Stimulated activated effector memory CD8-positive, alpha-beta T cell treated with anti-CD3 and anti-CD28 coated beads, Interleukin-12 subunit alpha, Interleukin-12 subunit beta, amount 100 ng/mL, for 72 hours (primary cell): Measurements from ENCODE around the gene EPN1.

ENCODE experiments used
- ATAC-seq: fragments of 150-1000 bp; cut with Tn5 transposase; 2 replicates; pipeline ENCODE4 v1.10.0; 2021
- DNase-seq, 2 donors: peaks; one replicate each; pipeline ENCODE4 v3.0.0; 2021 to 2022; ENCODE audit warnings: low spot score in 2 of 2
- H3K27ac Mint-ChIP-seq: one replicate; pipeline ENCODE4 v1.8.0; 2022; ENCODE audit warnings: mild to moderate bottlenecking, mixed read lengths
- H3K36me3 Mint-ChIP-seq: one replicate; pipeline ENCODE4 v1.8.0; 2022; ENCODE audit warnings: mild to moderate bottlenecking, mixed read lengths
- H3K4me1 Mint-ChIP-seq: one replicate; pipeline ENCODE4 v1.8.0; 2022; ENCODE audit warnings: mixed read lengths
- H3K4me3 Mint-ChIP-seq: one replicate; pipeline ENCODE4 v1.8.0; 2022; ENCODE audit warnings: mild to moderate bottlenecking, mixed read lengths
- H3K9me3 Mint-ChIP-seq: one replicate; pipeline ENCODE4 v1.8.0; 2022; ENCODE audit warnings: mixed read lengths

Gene EPN1

DNA sequence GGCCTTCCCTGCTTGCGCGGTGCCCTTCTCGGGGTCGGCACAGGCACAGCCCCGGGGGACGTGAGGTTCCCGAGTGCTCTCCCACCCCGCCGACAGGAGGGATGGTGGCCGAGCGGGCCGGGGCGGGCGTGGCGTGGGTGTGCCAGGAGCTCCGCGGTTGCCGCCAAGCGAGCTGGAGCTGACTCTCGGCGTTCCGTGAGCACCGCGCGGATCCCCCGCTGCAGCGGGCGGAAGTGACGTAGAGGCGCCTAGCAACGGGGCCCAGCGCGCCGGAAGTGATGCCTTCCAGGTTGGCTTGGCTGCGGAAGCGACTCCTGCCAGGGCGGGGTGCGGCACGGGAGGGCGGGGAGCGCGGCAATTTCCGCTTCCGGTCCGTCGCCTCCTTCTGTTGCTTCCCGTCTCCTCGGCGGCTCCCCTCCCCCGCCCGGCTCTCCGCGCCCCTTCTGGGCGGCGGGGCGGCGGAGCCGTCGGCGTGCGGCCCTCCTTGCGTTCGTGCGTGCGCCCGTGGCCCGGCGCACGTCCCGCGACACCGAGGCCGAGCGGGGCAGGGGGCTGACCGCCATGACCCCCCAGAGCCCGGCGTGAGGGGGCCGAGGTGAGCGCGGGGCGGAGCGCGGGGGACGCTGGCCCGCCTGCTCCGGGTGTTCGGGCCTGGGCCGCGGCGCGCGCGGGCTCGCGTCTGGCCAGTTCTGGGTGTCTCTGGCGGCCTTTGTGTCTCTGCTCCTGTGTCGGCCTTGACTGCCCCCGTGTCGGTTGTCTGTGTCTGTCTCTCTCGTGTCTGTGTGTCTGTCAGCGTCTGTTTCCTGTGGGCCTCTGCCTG lies at the start of gene EPN1:
EPN1 (plus strand) TSS at position 386 of the 820 bp plus-strand sequence. CDS start 3,402 bp downstream, outside the sequence.
- peak; percentile 91 to 96 for DNase-seq
- Mint-ChIP-seq H3K4me1 (peaks cover 78% of the 10 kb centered on the region), H3K36me3 (peaks cover 92% of the 10 kb centered on the region), H3K27ac (peak within 1 kb of the TSS; percentile 98), H3K9me3 (no peaks in the 10 kb centered on the region), H3K4me3 (peak within 1 kb of the TSS; percentile 93)
- peak; percentile 94 for ATAC-seq

DNA sequence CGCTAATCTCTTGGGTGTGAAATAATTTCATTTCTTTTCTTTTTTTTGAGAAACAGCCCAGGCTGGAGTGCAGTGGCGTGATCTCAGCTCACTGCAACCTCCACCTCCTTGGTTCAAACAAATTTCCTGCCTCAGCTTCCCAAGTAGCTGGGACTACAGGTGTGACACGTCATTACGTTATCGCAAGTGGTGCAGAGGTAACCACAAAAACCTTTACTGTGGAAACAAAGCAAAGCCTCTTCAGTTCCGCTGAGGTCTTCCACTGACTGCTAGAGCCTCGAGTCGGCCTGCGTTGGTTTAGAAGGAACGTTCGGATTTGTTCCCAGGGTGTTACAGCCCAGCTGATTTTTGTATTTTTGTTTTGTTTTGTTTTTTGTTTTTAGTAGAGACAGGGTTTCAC lies 48.7 kb upstream of the EPN1 start:
- Mint-ChIP-seq H3K4me1 (peaks cover 33% of the 10 kb centered on the region), H3K36me3 (peaks cover 30% of the 10 kb centered on the region), H3K9me3 (no peaks in the 10 kb centered on the region), H3K27ac (peak overlapping the region; percentile 6), H3K4me3 (peak overlapping the region; percentile 49)
- DNase-seq (peak in 1 of 2 donors; percentile 80), ATAC-seq (peak; percentile 72)

DNA sequence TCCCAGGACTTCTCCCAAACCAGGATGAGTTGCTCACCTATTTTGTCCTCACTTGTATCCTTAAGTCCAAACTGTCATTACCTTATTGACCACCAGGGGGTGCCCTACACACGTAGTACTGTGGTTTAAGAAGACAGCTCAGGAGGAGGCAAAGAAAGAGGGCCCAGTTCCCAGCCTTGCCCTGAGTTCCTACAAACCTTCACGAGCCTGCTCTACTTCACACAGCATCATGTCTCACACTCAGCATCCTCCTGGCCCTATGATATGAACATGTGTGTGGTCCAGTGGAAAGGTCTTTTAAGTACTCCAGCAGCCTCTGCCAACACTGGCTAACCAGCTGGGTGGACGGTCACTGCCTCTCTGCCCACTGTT lies 42.6 kb upstream of the EPN1 start:
- Mint-ChIP-seq H3K4me3 (peak overlapping the region; percentile 21), H3K4me1 (peaks cover 43% of the 10 kb centered on the region), H3K27ac (peak overlapping the region; percentile 60), H3K36me3 (peaks cover 24% of the 10 kb centered on the region), H3K9me3 (no peaks in the 10 kb centered on the region)
- DNase-seq (peak; percentile 88 to 95), ATAC-seq (peak; percentile 61)

DNA sequence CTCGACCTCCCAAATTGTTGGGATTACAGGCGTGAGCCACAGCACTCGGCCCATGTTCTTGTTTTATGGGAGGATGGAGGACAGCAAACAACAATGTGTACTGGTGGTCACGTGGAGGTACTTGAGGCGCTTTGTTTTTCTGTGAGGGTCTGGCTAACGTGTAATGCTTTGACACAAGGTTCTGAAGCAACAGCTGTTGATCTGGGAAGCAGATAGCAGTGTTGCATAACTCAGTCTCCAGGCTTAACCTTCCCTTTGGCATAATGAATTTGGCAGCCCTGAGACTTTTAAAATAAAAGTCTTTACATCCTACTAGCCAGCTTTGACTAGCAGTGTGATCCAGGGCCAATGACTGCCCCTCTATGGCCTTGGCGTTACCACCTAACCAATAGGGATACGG lies 41.2 kb upstream of the EPN1 start:
- Mint-ChIP-seq H3K36me3 (peaks cover 35% of the 10 kb centered on the region), H3K9me3 (no peaks in the 10 kb centered on the region), H3K27ac (no peak overlapping the region), H3K4me1 (peaks cover 54% of the 10 kb centered on the region), H3K4me3 (peak overlapping the region; percentile 100)
- ATAC-seq = no peak
- DNase-seq = no peak

DNA sequence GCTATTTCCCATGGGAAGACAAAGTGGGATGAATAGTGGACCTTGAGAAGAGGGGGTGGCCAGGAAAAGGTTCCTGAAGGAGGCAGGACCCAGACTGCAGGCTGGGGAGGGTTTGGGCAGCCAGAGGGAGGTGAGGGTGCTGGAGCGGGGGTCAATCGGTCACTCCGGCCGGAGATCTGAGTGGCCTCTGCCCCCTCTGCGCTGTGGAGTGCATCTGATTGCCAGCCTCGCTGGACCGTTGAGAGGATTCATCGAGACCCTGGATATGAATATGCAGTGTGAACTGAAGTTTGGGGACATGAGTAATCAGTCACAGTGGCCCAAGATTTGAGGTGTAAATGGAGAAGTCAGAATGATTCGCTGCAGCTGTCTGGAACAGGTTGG lies 39.7 kb upstream of the EPN1 start:
- H3K27ac Mint-ChIP-seq = peak overlapping the region; percentile 100

DNA sequence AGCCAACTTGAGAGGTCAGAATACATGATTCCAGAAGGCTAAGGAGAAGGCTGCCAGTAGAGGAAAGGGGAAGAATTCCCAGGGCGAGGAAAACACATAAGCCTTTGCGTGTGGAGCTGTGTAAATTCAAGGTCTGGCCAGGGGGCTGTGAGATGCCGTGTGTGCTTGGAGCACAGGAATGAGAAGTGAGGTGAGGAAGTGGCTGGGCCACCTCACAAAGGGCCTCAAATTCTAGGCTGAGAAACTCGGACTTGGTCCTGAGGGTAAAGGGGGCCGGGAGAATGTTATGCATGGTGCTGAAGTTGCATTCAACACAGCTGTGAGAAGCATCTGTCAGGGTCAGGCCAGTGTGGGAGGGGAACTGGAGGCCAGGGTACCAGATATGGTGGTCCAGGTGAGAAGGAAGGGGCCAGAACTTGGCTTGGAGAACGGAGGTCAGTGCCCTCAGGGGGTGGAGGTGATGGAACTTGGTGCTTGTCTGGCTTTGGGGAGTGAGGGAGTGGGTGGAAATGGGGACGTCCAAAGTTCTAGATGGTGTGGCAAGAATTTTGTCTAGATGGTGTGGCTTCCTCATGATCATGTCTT lies 39.1 kb upstream of the EPN1 start:
- peaks cover 69% of the 10 kb centered on the region for H3K4me1 Mint-ChIP-seq
- no peaks in the 10 kb centered on the region for H3K9me3 Mint-ChIP-seq
- peaks cover 45% of the 10 kb centered on the region for H3K36me3 Mint-ChIP-seq

More for the DNA sequence above, 39.7 kb upstream of the EPN1 start:
- Mint-ChIP-seq H3K4me1 (peaks cover 66% of the 10 kb centered on the region), H3K9me3 (no peaks in the 10 kb centered on the region), H3K36me3 (peaks cover 41% of the 10 kb centered on the region), H3K4me3 (peak overlapping the region; percentile 100)
- ATAC-seq (peak; percentile 62), DNase-seq (no peak)

DNA sequence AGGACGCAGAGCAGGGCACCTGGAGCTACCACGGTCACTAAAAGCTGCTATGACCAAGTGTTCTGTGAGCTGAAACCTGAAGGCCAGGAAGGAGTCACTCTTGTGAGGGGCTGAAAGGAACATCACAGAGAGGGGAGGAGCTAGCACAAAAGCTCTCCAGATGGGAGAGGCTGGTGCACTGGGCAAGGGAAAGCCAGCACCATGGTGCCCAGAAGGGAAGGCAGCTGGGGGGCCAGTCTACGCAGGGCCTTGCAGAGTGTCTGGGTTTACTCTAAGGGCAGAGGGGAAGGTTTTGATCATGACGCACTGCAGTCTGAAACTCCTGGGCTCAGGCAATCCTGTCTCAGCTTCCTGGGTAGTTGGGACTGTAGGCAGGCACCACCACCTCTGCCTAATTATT lies 38.3 kb upstream of the EPN1 start:
- ATAC-seq (no peak), DNase-seq (no peak)
- Mint-ChIP-seq H3K4me1 (peaks cover 70% of the 10 kb centered on the region), H3K4me3 (peak overlapping the region; percentile 100), H3K27ac (peak overlapping the region; percentile 100), H3K9me3 (no peaks in the 10 kb centered on the region), H3K36me3 (peaks cover 53% of the 10 kb centered on the region)

More for the DNA sequence above, 39.1 kb upstream of the EPN1 start:
- H3K4me3 Mint-ChIP-seq = peak overlapping the region; percentile 100
- ATAC-seq (no peak), DNase-seq (no peak)
- peak overlapping the region; percentile 100 for H3K27ac Mint-ChIP-seq

DNA sequence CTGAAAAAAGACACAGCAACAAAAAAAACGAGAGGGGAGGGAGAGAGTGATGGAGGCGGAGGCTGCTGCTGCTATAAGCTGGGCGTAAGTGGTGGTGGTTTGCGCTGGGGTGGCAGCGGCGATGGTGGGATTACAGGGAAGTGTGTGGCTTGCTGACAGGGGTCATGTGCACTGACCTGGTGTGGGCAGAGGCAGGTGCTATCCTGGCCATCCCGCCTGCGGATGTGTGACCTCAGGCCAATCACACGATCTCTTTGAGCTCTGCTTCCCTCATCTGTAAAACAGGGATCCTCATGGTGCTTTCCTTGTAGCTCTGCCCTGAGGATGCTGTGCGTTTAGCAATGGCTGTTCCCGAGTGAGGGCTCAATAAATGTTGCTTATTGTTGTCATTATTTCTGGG lies 37.5 kb upstream of the EPN1 start:
- H3K36me3 Mint-ChIP-seq = peaks cover 60% of the 10 kb centered on the region
- no peak for ATAC-seq

DNA sequence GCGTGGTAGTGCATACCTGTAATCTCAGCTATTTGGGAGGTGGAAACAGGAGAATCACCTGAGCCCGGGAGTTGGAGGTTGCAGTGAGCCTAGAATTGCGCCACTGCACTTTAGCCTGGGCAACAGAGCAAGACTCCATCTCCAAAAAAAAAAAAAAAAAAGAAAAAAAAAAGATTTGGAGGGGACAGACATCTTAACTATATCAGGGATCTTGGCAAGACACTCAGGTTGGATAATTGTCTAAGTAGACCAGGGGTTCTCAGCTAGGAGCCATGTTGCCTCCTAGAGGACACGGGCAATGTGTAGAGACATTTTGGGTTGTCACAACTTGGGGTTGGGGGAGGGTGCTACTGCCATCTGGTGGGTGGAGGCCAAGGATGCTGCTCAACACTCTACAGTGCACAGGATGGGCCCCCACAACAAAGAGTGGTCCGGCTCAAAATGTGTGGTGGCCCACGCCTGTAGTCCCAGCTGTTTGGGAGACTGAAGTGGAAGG lies 36.1 kb upstream of the EPN1 start:
- no peak for ATAC-seq
- peaks cover 72% of the 10 kb centered on the region for H3K36me3 Mint-ChIP-seq
- H3K27ac Mint-ChIP-seq = no peak overlapping the region
- peak in 1 of 2 donors; percentile 80 for DNase-seq
- H3K4me1 Mint-ChIP-seq = peaks cover 79% of the 10 kb centered on the region
- no peaks in the 10 kb centered on the region for H3K9me3 Mint-ChIP-seq
- peak overlapping the region; percentile 92 for H3K4me3 Mint-ChIP-seq

More for the DNA sequence above, 37.5 kb upstream of the EPN1 start:
- H3K4me1 Mint-ChIP-seq = peaks cover 70% of the 10 kb centered on the region
- H3K4me3 Mint-ChIP-seq = peak overlapping the region; percentile 100
- peak overlapping the region; percentile 100 for H3K27ac Mint-ChIP-seq
- H3K9me3 Mint-ChIP-seq = no peaks in the 10 kb centered on the region
- no peak for DNase-seq

DNA sequence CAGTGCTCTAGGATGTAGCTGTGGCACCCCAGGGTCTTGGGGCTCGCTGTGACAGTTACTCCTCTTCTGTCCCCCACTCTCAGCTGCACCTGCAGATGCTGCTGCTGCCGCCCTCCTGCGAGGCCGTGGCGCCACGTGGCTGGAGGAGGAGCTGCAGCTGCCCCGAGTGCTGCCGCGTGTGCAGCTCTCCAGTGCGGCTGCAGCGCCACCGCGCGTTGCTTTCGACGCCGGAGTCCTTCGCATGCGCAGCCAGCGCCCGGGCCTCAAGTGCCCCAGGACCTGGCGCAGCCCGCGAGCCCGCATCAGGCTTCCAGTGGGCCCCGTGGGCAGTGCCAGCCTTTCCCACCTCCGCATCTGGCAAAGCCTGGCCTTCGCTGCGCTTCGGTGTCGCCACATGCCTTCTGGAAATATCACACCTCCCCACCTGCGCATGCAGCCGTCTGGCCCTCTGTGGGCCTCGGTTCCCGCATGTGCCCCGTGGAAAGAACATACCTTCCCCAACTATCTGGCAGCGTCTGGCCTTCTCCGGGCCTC lies 34.9 kb upstream of the EPN1 start:
- H3K4me1 Mint-ChIP-seq = peaks cover 80% of the 10 kb centered on the region
- no peaks in the 10 kb centered on the region for H3K9me3 Mint-ChIP-seq

DNA sequence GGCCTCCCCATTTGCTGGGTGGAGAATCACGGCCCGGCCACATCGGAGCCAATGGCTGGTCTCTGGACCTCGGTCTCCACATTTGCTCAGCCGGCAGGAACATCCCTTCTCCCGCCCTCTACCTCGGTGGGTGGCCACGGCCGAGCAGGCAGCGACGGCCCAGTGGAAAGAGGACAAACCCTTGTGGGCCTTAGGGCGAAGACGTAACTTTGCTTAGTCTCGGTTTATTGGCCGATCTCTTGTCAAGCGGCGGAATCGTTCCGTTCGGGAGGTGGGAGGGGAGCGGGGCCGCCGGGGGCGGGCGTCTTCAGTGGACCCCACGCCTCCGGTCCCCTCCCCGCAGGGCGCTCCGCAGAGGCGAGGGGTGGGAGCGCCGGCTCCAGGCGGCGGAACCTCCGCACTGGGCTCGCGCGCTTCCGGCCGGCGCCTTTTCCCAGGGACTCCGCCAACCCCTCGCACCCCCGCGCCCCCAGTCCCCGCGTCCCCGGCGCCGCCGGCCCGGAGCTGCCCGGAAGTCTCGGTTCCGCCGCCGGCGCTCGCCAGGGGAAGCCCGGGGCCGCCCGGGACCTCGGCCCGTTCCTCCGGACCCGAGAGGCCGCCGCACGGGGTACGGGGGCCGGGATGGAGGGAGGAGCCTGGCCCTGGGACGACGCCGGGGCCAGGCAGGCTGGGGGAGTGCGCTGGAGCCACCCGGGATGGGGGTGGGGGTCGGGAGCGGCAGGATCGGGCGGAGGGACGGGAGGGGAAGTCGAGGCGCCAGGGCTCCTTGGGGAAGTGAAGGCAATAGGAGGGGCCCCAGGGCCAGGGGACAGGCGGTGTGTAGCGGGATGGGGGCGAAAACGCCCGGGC lies 34.2 kb upstream of the EPN1 start, which contains the start of gene ZNF580:
ZNF580 (plus strand) TSS at position 426 of the 849 bp plus-strand sequence. CDS start 1,507 bp downstream, outside the sequence.
- peak; percentile 53 for ATAC-seq
- H3K27ac Mint-ChIP-seq = peak within 1 kb of the TSS; percentile 98
- H3K4me1 Mint-ChIP-seq = peaks cover 73% of the 10 kb centered on the region
- H3K4me3 Mint-ChIP-seq = peak within 1 kb of the TSS; percentile 92
- peak; percentile 61 to 86 for DNase-seq
- peaks cover 77% of the 10 kb centered on the region for H3K36me3 Mint-ChIP-seq
- H3K9me3 Mint-ChIP-seq = no peaks in the 10 kb centered on the region

More for the DNA sequence above, 34.9 kb upstream of the EPN1 start:
- peak; percentile 44 for ATAC-seq
- Mint-ChIP-seq H3K27ac (peak overlapping the region; percentile 98), H3K36me3 (peaks cover 77% of the 10 kb centered on the region), H3K4me3 (peak overlapping the region; percentile 92)
- peak; percentile 46 to 74 for DNase-seq

DNA sequence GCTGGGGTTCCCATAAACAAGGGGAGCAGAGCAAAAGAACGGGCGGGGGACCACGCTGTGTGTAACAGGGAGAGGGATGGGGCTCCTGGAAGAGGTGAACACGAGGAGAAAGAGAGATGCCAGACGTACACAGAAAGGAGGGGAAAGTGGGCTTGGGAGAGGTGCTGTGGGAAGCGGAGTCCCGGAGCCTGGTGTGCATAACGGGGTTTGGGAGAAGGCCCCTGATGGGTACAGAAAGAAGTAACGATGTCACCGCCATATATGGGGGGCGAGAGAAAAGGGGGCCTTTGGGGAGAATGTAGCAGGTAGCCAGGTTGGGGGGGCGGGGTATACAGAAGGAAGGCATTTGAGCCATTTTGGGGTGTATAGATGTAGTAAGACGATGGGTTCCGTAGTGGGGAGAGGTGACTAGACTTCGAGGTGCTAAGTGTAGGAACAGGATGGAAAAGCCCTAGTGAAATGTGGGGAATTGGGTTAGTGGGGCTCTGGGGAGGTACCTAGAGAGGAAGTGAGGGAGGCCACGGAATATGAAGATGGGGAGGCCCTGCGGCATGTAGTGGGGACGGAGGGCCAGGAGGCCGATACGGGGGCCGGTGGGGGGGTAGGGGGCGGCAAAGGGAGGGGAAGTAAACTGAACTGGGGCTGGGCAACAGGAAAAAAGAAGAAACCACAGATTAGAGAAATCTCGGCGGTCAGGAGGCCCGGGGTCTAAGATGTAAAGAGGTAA lies 33.4 kb upstream of the EPN1 start:
- Mint-ChIP-seq H3K4me3 (peak overlapping the region; percentile 92), H3K27ac (peak overlapping the region; percentile 98), H3K36me3 (peaks cover 77% of the 10 kb centered on the region), H3K4me1 (peaks cover 65% of the 10 kb centered on the region), H3K9me3 (no peaks in the 10 kb centered on the region)
- DNase-seq (peak in 1 of 2 donors; percentile 78), ATAC-seq (no peak)

DNA sequence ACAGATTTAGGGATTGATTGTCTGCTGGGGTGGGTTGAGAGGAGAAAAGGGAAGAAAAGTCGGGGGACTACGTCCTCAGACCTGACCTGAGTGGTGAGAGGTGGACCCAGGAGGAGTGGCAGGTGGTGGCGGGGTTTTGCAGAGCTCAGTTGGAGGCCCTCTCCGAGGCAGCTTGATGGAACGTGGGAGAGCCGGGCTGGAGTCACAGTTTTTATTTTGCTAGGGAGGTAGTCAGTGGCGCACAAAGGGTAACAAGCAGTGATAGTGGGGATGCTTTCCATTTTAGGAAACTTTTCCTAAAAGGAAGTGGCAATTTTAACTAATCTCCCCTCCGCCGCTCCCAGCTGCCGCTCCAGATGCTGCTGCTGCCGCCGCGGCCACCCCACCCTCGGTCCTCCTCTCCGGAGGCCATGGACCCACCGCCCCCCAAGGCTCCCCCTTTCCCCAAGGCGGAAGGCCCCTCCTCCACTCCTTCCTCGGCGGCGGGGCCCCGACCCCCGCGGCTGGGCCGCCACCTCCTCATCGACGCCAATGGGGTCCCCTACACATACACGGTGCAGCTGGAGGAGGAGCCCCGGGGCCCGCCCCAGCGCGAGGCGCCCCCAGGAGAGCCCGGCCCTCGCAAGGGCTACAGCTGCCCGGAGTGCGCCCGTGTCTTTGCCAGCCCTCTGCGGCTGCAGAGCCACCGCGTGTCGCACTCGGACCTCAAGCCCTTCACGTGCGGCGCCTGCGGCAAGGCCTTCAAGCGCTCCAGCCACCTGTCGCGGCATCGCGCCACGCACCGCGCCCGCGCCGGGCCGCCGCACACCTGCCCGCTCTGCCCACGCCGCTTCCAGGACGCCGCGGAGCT lies 32.6 kb upstream of the EPN1 start:
- Mint-ChIP-seq H3K9me3 (no peaks in the 10 kb centered on the region), H3K36me3 (peaks cover 84% of the 10 kb centered on the region), H3K4me1 (peaks cover 63% of the 10 kb centered on the region), H3K4me3 (peak overlapping the region; percentile 92), H3K27ac (peak overlapping the region; percentile 98)
- ATAC-seq (peak; percentile 29), DNase-seq (no peak)
